Transverse colon (tissue), 4 donors: ENCODE measurements around the gene FAM120AOS.

Experiments used
- CTCF ChIP-seq, 5 experiments: fragments of 200-600 bp in 3 of 5; fragments of 450-650 bp in 2 of 5; sonication (generic) in 3 of 5; IDR thresholded peaks; 1 replicate in 2 of 5; 2 replicates in 3 of 5; pipeline ENCODE4 v1.5.1; 2016 to 2017; ENCODE audit warnings: antibody characterized with exemption in 5 of 5, inconsistent platforms in 3 of 5, mild to moderate bottlenecking in 2 of 5, moderate library complexity in 1 of 5
- EP300 ChIP-seq: sonication (generic); formaldehyde crosslinking; IDR thresholded peaks from one replicate; pipeline ENCODE4 v1.6.1; 2017; ENCODE audit warnings: antibody characterized with exemption, low read depth
- POLR2A ChIP-seq: fragments of 450-650 bp; IDR thresholded peaks from one replicate; pipeline ENCODE4 v1.6.1; 2016; ENCODE audit warnings: antibody characterized with exemption, mild to moderate bottlenecking, moderate library complexity
- POLR2AphosphoS5 ChIP-seq, 3 donors: sonication (generic); formaldehyde crosslinking; IDR thresholded peaks; one replicate each; pipeline ENCODE4 v1.6.1; 2016; ENCODE audit warnings: antibody characterized with exemption in 3 of 3

- TF ChIP-seq CTCF (IDR thresholded peaks at IDR 0.05) (no peak), POLR2A (no peak), POLR2AphosphoS5 (IDR thresholded peaks at IDR 0.05) (no peak), EP300 (no peak)
Observed at GRCh38 chr9:93440896-93441580, 12.3 kb downstream of the FAM120AOS start.
